ENCODE results near the gene PTGES3L. TPM values are rescaled to one million over a fixed set of nuclear protein-coding genes. Genes with fewer than 3 reads are reported as not detected.

PTGES3L gene
- total RNA-seq (2021; ENCODE audit: unreplicated experiment) (1.7 TPM), Bru-seq, nascent RNA (percentile 39 among the genes with signal in this experiment), BruChase-seq, experiment 1, labeled RNA remaining after a 6-hour chase (percentile 49 among the genes with signal in this experiment), BruChase-seq, experiment 2, labeled RNA remaining after a 2-hour chase (percentile 46 among the genes with signal in this experiment)
- 0.86 and 1.1 TPM in 2 replicates for polyA plus RNA-seq (2012)
- long read RNA-seq, partial matches to known transcripts = 0 of 3 reads
- long read RNA-seq, other reads (novel, unspliced or antisense) = 3 of 3 reads

- TSS peak; percentile 50 for BruUV-seq (replicated peaks)
- TF ChIP-seq TCF7L2 (IDR thresholded peaks at IDR 0.05; ENCODE audit: borderline replicate concordance, extremely low read depth, insufficient read depth, insufficient read length) = peak; percentile 32
- peak; percentile 88 for TF ChIP-seq SRF (IDR thresholded peaks at IDR 0.05; ENCODE audit: low read depth)
- TF ChIP-seq POLR2AphosphoS5 (IDR thresholded peaks at IDR 0.05; ENCODE audit: low read depth, low read length) = no peak
- no peak for TF ChIP-seq EZH2 (IDR thresholded peaks at IDR 0.05)
- no peak for TF ChIP-seq YY1 (IDR thresholded peaks at IDR 0.05; ENCODE audit: extremely low read depth, insufficient replicate concordance, low read depth, low read length)
- Histone ChIP-seq H3K4me2 (ENCODE audit: low read length) (peak within 1 kb of the TSS; percentile 93), H2AFZ (ENCODE audit: low read depth, low read length, poor library complexity, severe bottlenecking) (no peak within 1 kb of the TSS), H3K9ac (ENCODE audit: low read length) (peak within 1 kb of the TSS; percentile 91), H3K9me3 (ENCODE audit: control insufficient read depth in 1 of 2, insufficient read depth in 1 of 2, low read depth in 1 of 2, low read length in 2 of 2) (no peaks in the 10 kb centered on the region), H3K9me2 (ENCODE audit: insufficient read depth) (no peaks in the 10 kb centered on the region), H3K79me2 (ENCODE audit: insufficient read depth, low read length) (peaks cover 26% of the 10 kb centered on the region), H3K27me3 (ENCODE audit: insufficient read depth, low read length) (no peaks in the 10 kb centered on the region), H3K27ac (ENCODE audit: low read depth, low read length) (peak within 1 kb of the TSS; percentile 90), H3K36me3 (ENCODE audit: control insufficient read depth in 1 of 2, insufficient read depth in 2 of 2, low read length in 2 of 2) (0 out of 4 replicates have a peak, but pooled peaks cover 0 to under 1% of the 10 kb centered on the region in 2 experiments), H4K20me1 (ENCODE audit: insufficient read depth) (no peaks in the 10 kb centered on the region), H3K4me3 (replicated peaks in 1 of 2; ENCODE audit: low read depth in 1 of 2, low read length in 2 of 2) (peak within 1 kb of the TSS; percentile 88 to 96), H3K4me1 (ENCODE audit: control insufficient read depth in 1 of 2, insufficient read depth in 2 of 2, low read length in 2 of 2) (peaks cover 13 to 28% of the 10 kb centered on the region in 2 experiments)
- peak; percentile 71 for ATAC-seq
- intact Hi-C loops (cut with micrococcal nuclease) = no loop called here
- no peak for DNase-seq (ENCODE audit: low read depth, low spot score)
- ChIA-PET CTCF (interaction anchor here (0.9 to 1.0 kb wide), 2 partner anchors 15 to 18 kb away, joined by 3 to 7 read pairs; partner anchors contain the start of gene RPL27), POLR2A (interaction anchor here (1.0 to 1.3 kb wide), 2 partner anchors 14 to 18 kb away, joined by 4 to 7 read pairs; partner anchors contain the start of gene RPL27), RAD21 (ENCODE audit: low non-redundant PET in 1 of 2, low total read pairs in 2 of 2, uncharacterized antibody in 2 of 2, unreplicated experiment in 2 of 2) (no interaction called here)
Observed at GRCh38 chr17:42979511-42980273, at the start of gene PTGES3L. Gene PTGES3L, minus strand, starts transcription at chr17:42980080. Its CDS starts 27 bp downstream, at chr17:42980053.

GRCh38 chr17:43028221-43028861, 48.5 kb upstream of the PTGES3L start:
- Histone ChIP-seq H3K4me1 (ENCODE audit: control insufficient read depth in 1 of 2, insufficient read depth in 2 of 2, low read length in 2 of 2) (peaks cover 2 to 16% of the 10 kb centered on the region in 2 experiments; a peak in 3 of 4 replicates), H3K4me3 (replicated peaks in 1 of 2; ENCODE audit: low read depth in 1 of 2, low read length in 2 of 2) (no peak overlapping the region), H3K27ac (ENCODE audit: low read depth, low read length) (no peak overlapping the region), H3K79me2 (ENCODE audit: insufficient read depth, low read length) (no peaks in the 10 kb centered on the region), H3K4me2 (ENCODE audit: low read length) (no peak overlapping the region), H3K9me2 (ENCODE audit: insufficient read depth) (no peaks in the 10 kb centered on the region), H3K9ac (ENCODE audit: low read length) (no peak overlapping the region), H4K20me1 (ENCODE audit: insufficient read depth) (no peaks in the 10 kb centered on the region), H3K9me3 (ENCODE audit: control insufficient read depth in 1 of 2, insufficient read depth in 1 of 2, low read depth in 1 of 2, low read length in 2 of 2) (no peaks in the 10 kb centered on the region), H2AFZ (ENCODE audit: low read depth, low read length, poor library complexity, severe bottlenecking) (no peak overlapping the region), H3K36me3 (ENCODE audit: control insufficient read depth in 1 of 2, insufficient read depth in 2 of 2, low read length in 2 of 2) (no peaks in the 10 kb centered on the region), H3K27me3 (ENCODE audit: insufficient read depth, low read length) (no peaks in the 10 kb centered on the region)
- POLR2A ChIA-PET = no interaction called here
- ATAC-seq = no peak
- no TSS peak for BruUV-seq (replicated peaks)
- RAD21 ChIA-PET (ENCODE audit: low non-redundant PET in 1 of 2, low total read pairs in 2 of 2, uncharacterized antibody in 2 of 2, unreplicated experiment in 2 of 2) = no interaction called here
- DNase-seq (ENCODE audit: low read depth, low spot score) = no peak
- CTCF ChIA-PET = no interaction called here
- intact Hi-C loops (cut with micrococcal nuclease) = no loop called here
- no peak for TF ChIP-seq ELF1 (IDR thresholded peaks at IDR 0.05; ENCODE audit: borderline replicate concordance, low read depth)
- TF ChIP-seq CTCF (IDR thresholded peaks at IDR 0.05 in 2 of 3, conservative IDR thresholded peaks at IDR 0.05 in 1 of 3; ENCODE audit: borderline replicate concordance in 1 of 3, insufficient read depth in 1 of 3, low read depth in 2 of 3, low read length in 2 of 3) = no peak
- no peak for TF ChIP-seq TCF7L2 (IDR thresholded peaks at IDR 0.05; ENCODE audit: borderline replicate concordance, extremely low read depth, insufficient read depth, insufficient read length)
- no peak for TF ChIP-seq EZH2phosphoT487 (IDR thresholded peaks at IDR 0.05; ENCODE audit: borderline replicate concordance)
- no peak for TF ChIP-seq SP1 (IDR thresholded peaks at IDR 0.05; ENCODE audit: low read depth)
- TF ChIP-seq REST (IDR thresholded peaks at IDR 0.05; ENCODE audit: low read depth) = no peak

All from HCT116 (cell line).